ENCODE measurements around the gene GOLGA8B.
"Not testable (repeated sequence)": the region's sequence is repeated elsewhere in the genome, so short reads cannot be mapped to it uniquely, and the experiment has no call there.

GOLGA8B gene

DNA sequence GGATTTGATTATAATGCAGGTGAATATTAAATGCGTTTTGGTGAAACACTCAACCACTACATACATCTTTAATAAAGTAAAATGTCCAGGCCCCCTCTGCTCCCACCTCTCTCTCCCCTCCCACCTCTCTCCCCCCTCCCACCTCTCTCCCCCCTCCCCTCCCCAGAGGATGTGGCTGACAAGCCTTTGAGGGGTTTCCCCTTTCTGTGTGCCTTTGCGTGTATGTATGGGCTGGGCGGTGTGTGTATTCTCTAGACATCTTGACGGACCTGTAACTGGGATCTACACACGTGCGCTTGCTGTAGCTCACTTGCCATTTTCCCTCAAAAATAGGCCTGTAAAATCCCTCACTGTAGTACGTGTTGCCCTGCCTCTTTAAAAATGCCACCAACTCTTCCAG lies 28.3 kb downstream of the GOLGA8B start:
- DNase-seq, result not testable (repeated sequence)

DNA sequence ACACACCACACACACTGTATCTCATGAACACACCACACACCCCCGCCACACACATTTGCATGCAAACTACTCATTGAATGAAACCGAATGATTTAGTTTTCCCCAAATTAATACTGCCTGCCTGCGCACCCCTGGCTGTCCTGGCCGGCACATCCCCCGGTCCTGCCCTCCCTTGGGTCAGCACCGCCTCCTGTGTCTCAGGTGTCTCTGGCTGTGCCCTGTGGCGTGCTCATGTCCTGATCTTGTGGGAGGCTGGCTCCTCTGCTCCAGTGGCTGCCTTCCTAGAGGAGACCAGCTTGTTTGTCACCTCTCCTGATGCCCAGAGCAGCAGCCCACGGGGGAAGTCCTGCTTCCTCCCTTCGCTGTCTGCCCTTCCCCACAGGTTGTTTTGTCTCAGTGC lies 28.7 kb downstream of the GOLGA8B start:
- not testable (repeated sequence) for DNase-seq

DNA sequence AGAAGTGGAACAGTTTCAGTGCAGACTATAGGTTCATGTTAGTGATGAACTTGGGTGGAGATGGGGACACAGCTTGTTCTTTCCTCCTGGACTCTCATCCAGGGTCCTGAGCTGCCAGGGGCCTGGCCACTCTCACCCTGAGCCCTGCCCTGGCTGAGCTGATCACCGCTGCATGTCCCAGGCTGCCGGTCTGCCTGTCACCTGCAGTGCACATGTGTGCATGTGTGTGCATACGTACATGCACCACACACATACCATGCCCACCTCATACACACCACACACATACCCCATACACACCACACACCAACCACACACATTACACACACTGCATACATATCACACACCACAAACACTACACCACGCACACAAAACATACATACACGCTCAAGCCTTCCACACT lies 29.3 kb downstream of the GOLGA8B start:
- DNase-seq, result not testable (repeated sequence)

DNA sequence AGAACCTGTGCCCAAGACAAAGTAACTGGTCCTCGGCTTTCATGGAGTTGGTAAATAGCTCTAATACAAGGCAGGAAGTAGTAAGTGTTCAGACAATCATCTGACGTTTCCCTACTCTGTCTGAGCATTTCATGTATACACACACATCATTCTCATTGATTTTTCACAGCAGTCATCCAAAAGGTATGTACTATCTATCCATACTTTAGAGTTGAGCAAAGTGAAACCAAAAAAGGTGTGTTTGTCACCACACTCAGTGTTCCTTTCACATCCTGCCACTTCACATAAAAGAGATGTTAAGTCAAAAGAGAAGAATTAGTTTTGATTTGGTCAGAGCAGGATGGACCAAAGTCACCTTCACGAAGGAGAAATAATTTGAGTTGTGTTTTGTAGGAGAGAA lies 33.3 kb downstream of the GOLGA8B start:
- not testable (repeated sequence) for DNase-seq

DNA sequence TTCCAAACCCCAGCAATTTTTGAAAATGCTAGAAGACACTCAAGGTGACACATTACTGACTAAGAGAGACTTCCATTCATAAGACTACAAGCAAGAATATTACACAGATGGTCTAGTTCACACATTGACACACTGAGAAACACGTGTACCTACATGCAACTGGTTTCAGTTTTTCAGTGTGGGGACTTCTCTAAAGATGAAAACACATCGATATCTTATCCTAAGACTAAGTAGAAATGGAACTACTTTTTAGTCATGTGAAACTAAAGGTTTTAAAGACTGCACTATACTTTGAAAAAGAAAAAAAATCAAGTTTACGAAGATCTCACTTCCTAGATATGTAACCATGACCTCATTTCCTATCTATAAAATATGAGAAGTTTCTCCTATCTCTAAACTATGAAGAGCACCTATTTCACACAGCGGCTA lies 34.1 kb downstream of the GOLGA8B start:
- DNase-seq, result not testable (repeated sequence)

DNA sequence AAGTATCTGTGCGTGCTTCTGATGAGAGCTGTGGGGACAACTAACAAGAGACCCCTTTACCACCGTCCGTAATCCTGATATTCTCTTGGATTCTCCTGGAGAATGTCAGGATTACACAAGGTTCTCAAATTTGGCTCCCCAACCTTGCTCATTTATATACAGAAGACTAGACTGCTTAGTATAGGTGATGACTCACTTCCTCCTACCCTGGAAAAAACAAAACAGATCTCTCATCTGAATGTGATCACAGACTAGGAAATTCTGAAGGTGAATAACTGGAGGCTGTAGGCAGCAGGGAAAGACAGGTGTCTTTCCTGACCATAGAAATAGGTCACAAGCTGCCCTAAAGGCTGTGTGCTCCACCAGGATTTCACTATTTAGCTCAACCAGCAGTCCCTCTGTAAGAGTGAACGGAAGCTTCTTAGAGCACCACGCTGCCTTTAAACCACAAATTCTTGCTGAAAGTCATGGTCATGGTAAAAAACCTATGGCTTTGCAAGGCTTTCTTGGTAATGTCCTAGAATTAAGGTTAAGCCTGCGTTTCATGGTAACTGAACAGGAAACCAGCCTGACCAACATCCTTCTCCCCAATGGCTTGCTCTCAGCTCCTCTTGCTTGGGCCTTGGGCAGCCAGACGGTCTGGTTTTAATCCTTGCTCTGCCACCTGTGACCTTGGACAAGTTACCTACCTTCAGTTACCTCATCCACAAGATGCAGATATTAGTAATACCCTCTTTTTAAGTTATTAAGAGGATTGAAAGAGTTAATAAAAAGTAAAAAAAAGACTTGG lies 39.4 kb downstream of the GOLGA8B start:
- DNase-seq, result not testable (repeated sequence)

DNA sequence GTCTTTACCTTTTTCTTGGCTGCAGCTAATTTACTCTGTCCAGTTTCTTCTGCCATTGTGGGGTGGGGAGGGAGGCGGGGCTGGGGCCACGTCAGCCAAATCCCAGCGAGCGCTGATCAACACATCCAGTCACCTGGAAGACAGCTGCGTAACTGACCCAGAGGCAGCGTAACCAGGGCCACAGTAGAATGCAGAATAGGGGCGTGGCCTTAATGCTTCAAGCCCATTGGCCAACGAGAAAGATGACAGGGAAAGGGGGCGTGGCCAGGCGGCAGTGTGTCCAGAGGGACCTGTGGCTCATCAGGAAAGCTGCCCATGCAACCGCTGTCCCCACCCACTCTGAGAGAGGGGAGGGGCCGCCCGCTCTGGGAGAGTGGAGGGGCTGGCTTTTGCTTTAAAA lies 47.6 kb downstream of the GOLGA8B start:
- not testable (repeated sequence) for DNase-seq

All from NCI-H2107 (cell line).